Thyroid gland (tissue), 4 donors: Measurements from ENCODE around the gene HOXA2.

Source experiments
- POLR2A ChIP-seq, 2 donors: fragments of 450-650 bp; IDR thresholded peaks; one replicate each; pipeline ENCODE4 v1.6.1; 2017; ENCODE audit warnings: antibody characterized with exemption in 2 of 2, mild to moderate bottlenecking in 2 of 2, moderate library complexity in 1 of 2
- TF ChIP-seq, protein P1 (sequence below), 6 experiments: fragments of 200-600 bp in 3 of 6; fragments of 450-650 bp in 3 of 6; sonication (generic) in 3 of 6; IDR thresholded peaks; one replicate each; pipeline ENCODE4 v1.5.1; 2016 to 2019; ENCODE audit warnings: antibody characterized with exemption in 6 of 6, mild to moderate bottlenecking in 2 of 6, inconsistent platforms in 1 of 6, moderate library complexity in 1 of 6

DNA sequence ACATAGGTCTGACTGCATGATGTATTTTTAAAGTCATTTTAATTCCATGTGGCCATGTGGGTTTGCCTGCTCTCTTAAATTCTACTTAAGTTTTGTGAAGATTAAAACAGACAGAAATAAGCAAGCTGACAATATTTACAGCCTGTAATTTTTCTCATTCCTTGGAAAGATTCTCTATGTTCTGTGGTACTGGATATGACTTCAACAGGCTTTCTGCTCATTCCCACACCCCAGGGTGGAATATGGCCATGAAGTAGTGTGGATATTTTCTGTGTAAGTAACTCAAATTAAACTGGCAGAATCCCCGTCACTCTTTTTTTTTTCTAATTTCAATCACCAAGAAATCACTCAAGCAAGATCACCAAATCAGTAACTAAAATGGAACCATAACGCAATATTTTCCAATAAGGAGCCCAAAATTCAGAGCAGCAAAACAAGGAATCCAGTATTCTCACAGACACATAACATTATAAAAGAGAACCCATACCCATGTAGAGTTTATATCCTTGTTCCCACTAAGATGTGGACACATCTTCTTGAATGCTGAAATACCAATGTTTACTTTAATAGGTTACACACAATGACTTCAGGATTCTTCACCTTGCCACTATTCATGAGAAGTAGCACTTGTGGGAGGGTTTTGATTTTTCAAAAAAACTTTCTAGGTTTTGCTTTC lies 35.3 kb upstream of the HOXA2 start:
- TF ChIP-seq, protein P1, sequence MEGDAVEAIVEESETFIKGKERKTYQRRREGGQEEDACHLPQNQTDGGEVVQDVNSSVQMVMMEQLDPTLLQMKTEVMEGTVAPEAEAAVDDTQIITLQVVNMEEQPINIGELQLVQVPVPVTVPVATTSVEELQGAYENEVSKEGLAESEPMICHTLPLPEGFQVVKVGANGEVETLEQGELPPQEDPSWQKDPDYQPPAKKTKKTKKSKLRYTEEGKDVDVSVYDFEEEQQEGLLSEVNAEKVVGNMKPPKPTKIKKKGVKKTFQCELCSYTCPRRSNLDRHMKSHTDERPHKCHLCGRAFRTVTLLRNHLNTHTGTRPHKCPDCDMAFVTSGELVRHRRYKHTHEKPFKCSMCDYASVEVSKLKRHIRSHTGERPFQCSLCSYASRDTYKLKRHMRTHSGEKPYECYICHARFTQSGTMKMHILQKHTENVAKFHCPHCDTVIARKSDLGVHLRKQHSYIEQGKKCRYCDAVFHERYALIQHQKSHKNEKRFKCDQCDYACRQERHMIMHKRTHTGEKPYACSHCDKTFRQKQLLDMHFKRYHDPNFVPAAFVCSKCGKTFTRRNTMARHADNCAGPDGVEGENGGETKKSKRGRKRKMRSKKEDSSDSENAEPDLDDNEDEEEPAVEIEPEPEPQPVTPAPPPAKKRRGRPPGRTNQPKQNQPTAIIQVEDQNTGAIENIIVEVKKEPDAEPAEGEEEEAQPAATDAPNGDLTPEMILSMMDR (IDR thresholded peaks at IDR 0.05) = no peak
- no peak for TF ChIP-seq POLR2A (IDR thresholded peaks at IDR 0.05)
